Subcutaneous adipose tissue (tissue), 4 donors: ENCODE data around the gene FAM227A. TPM values are rescaled to one million over a fixed set of nuclear protein-coding genes. Genes with fewer than 3 reads are reported as not detected.

ENCODE experiments used
- CTCF ChIP-seq: fragments of 450-650 bp; IDR thresholded peaks from one replicate; pipeline ENCODE4 v1.5.1; 2016; ENCODE audit warnings: low read depth, mild to moderate bottlenecking, control low read depth, antibody characterized with exemption, moderate library complexity
- total RNA-seq, 4 donors: library from RNA; depleted of rRNA; stranded (reverse); fragments of >200 nt; gene quantifications; one replicate each; pipeline ENCODE4 v1.1.0, GENCODE V29; 2016

FAM227A gene
- total RNA-seq, 4 donors from 2014 or later, result 0.88 to 1.9 TPM; not detected in 2

DNA sequence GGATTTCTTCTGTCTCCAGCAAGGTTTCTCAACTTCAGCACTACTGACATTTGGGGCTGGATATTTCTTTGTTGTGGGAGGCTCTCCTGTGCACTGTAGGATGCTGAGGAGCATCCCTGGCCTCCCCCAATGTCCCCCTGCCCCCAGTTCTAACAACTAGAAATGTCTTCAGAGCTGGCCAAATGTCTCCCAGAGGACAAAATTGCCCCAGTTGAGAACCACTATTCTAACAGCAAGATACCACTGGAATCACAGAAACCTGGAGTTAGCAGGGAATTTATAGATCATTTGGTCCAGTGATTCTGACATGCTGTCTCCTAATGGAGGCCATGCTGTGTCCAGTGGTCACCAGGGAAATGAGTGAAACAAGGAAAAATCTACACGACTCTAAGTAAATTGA, 54.0 kb downstream of the FAM227A start:
- no peak for TF ChIP-seq CTCF

DNA sequence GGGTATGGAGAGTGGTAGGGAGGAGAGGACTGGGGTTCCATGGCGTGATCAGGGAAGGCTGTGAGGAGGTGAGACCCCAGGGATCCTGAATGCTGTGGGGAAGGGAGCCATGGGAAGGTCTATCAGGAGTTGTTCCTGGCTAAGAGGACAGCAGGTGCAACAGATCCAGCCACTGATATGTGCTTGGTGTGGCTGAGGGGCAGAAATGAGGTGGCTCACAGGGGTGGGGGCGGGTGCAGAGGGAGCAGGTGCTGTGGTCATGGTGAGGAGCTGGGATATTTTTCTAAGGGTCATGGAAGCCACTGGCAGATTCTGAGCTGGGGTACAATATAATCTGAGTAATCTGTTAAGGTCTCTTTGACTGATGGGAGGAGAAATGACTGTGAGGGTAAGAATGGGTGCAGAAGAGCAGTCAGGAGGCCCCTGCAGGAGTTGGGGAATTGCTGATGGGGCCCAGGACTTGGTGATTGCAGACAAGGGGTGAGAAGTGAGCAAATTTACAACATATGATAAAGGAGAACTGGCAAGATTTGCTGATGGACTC, 54.9 kb downstream of the FAM227A start:
- no peak for TF ChIP-seq CTCF

DNA sequence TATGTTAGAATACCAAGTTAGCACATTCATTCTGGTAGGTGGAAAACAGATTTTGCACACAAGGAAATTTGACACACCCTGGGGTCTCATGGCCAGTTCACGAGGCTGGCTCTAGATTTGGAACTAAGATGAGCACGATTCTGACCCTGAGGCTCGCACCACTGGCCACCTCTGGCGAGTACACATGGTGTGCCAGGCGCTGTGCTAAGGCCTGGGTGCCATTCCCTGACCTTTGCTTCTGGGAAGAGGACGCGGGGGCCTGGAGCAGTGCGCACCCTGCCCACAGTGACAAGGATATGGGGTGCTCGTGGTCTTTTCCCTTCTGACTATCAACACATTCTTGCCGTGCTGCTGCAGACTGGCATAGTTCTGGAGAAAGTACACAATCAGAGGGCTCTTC, 56.7 kb downstream of the FAM227A start:
- no peak for TF ChIP-seq CTCF

- no peak for TF ChIP-seq CTCF
Observed at GRCh38 chr22:38578505-38578904, 77.7 kb downstream of the FAM227A start.

DNA sequence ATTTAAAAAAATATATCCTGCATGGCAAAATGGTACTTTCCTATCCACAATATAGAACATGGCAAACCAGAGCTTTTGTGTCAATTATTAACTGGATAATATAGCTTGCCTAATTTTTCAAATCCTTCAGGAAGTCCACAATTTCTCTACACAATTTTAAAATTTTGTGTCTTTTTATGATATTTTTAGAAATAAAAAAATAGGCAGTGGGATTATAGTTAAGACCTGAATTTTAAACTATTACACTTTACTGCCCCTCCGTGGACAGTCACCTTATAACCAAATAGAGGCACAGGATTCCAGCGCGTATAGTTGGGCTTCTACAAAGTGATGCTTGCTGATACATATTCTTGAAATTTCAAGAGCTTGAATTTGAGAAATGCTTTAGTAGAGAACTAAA, 84.1 kb downstream of the FAM227A start:
- no peak for TF ChIP-seq CTCF

- no peak for TF ChIP-seq CTCF
Observed at GRCh38 chr22:38570779-38571364, 85.3 kb downstream of the FAM227A start.

DNA sequence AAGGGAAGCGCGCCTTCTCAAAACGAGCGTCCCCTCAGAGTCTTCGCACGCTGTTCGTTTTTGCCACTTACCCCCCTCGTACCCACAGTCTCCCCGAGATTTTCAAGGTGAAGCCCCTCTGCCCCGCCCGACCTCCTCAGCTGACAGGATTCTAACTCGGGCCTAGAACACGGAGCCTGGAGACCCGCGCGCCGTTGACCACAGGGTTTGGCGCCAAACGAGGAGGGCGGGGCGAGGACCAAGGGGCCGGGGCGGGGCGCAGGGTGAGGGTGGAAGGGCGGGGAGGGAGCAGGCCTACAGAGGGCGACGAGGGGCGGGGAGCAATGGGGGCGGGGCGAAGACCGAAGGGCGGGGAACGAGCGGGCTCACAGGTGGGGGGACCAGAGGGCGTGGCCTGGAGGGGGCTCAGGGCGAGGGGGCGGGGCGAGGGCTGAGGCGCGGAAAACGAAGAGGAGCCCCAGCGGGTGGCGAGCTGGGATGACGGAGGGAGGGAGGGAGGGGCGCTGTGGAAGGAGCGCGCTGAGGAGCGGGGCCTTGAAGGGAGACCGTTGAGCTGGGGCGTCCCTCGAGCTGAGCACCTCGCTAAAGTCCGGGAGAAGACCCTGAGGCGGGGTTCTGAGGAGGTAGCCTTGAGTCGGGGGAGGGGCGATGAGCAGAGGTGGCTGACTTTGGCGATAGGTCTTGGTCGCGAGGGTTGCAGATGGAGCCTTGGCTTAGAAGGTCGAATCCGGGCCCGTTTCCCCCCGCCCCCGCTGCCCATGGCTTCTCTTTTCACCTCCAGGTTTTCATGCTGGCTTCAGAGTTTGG, 86.0 kb downstream of the FAM227A start, which contains the start of gene DMC1:
Gene DMC1, minus strand, starts transcription at position 212 of the 807 bp plus-strand sequence. CDS start 1,927 bp downstream, outside the sequence.
- TF ChIP-seq CTCF, result no peak
